MM.1S (cell line): ENCODE results near the gene CEP128.

Experiments used
- EZH2 ChIP-seq: fragments of 300-600 bp; sonication (generic); optimal IDR thresholded peaks from 2 replicates; pipeline ENCODE3; 2017; ENCODE audit warnings: low read depth, mild to moderate bottlenecking, antibody characterized with exemption, low read length, mixed read lengths
- EZH2phosphoT487 ChIP-seq: fragments of 300-600 bp; sonication (generic); IDR thresholded peaks from 2 replicates; pipeline ENCODE4 v1.6.1; 2018; ENCODE audit warnings: antibody characterized with exemption, low read length
- TF ChIP-seq, protein P1 (sequence below): fragments of 300-600 bp; sonication (generic); IDR thresholded peaks from 2 replicates; pipeline ENCODE4 v1.5.1; 2016; ENCODE audit warnings: antibody characterized with exemption, low read length, mixed read lengths

DNA sequence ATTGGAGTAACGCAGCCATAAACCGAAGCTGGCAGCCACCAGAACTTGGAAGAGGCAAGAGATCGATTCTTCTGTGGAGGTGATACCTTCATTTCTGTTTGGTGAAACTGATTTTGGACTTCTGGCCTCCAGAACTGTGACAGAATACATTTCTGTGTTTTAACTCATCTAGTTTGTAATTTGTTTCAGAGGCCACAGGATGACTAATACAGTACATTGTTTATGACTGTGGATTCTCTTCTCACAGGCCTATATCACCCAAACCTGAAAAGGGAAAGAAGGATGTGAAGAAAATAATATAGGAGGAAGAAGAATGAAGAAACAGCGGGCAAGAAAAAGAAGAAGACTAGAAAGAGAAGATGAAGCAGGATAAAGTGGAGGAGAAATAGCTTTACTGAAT is 466.5 kb downstream of the CEP128 start:
- TF ChIP-seq, protein P1, sequence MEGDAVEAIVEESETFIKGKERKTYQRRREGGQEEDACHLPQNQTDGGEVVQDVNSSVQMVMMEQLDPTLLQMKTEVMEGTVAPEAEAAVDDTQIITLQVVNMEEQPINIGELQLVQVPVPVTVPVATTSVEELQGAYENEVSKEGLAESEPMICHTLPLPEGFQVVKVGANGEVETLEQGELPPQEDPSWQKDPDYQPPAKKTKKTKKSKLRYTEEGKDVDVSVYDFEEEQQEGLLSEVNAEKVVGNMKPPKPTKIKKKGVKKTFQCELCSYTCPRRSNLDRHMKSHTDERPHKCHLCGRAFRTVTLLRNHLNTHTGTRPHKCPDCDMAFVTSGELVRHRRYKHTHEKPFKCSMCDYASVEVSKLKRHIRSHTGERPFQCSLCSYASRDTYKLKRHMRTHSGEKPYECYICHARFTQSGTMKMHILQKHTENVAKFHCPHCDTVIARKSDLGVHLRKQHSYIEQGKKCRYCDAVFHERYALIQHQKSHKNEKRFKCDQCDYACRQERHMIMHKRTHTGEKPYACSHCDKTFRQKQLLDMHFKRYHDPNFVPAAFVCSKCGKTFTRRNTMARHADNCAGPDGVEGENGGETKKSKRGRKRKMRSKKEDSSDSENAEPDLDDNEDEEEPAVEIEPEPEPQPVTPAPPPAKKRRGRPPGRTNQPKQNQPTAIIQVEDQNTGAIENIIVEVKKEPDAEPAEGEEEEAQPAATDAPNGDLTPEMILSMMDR = no peak
- TF ChIP-seq EZH2 (no peak), EZH2phosphoT487 (no peak)
